GM12873 (cell line): ENCODE measurements around the gene DNA2.

Experiments
- CTCF ChIP-seq: IDR thresholded peaks from 2 replicates; pipeline ENCODE4 v1.5.1; 2012; ENCODE audit warnings: low read depth, mild to moderate bottlenecking, moderate library complexity, low read length, control low read depth; ENCODE audit not compliant: insufficient read depth; ENCODE audit errors: missing control alignments

The DNA2 gene

GRCh38 chr10:68440898-68441297, 30.9 kb downstream of the DNA2 start:
- TF ChIP-seq CTCF: no peak

GRCh38 chr10:68435803-68436202, 36.0 kb downstream of the DNA2 start:
- TF ChIP-seq CTCF: no peak

- TF ChIP-seq CTCF: no peak
Measured at GRCh38 chr10:68434657-68435056, 37.1 kb downstream of the DNA2 start.

GRCh38 chr10:68428396-68429104, 43.2 kb downstream of the DNA2 start:
- TF ChIP-seq CTCF: no peak

- TF ChIP-seq CTCF: no peak
Measured at GRCh38 chr10:68424454-68425014, 47.2 kb downstream of the DNA2 start.

- TF ChIP-seq CTCF: no peak
Measured at GRCh38 chr10:68423522-68423921, 48.3 kb downstream of the DNA2 start.

GRCh38 chr10:68419376-68419775, 52.4 kb downstream of the DNA2 start:
- TF ChIP-seq CTCF: no peak
